GM12873 (cell line): Measurements from ENCODE around the gene NF1.

Source experiments
- TF ChIP-seq, protein P1 (sequence below): IDR thresholded peaks from 2 replicates; pipeline ENCODE4 v1.5.1; 2012; ENCODE audit warnings: low read depth, mild to moderate bottlenecking, moderate library complexity, low read length, control low read depth; ENCODE audit not compliant: insufficient read depth; ENCODE audit errors: missing control alignments

Gene NF1

DNA sequence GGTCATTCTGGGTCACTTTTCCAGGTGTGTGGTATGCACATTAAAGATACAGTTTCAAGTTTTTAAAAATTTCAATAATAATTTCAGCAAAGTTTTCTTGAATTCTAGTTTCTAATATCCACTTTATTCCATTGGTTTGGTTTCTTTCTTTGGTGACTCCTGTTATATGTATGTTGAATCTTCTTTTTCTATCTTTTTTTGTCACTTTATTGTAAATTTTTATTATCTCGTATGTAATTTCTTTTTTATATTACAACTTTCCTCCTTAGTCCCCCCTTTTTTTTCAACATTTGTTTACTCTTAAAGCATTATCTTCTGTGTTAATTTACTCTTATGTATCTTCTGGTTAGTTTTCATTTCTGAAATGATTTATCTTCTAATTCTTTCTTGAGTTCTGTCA, 57.5 kb downstream of the NF1 start:
- TF ChIP-seq, protein P1, sequence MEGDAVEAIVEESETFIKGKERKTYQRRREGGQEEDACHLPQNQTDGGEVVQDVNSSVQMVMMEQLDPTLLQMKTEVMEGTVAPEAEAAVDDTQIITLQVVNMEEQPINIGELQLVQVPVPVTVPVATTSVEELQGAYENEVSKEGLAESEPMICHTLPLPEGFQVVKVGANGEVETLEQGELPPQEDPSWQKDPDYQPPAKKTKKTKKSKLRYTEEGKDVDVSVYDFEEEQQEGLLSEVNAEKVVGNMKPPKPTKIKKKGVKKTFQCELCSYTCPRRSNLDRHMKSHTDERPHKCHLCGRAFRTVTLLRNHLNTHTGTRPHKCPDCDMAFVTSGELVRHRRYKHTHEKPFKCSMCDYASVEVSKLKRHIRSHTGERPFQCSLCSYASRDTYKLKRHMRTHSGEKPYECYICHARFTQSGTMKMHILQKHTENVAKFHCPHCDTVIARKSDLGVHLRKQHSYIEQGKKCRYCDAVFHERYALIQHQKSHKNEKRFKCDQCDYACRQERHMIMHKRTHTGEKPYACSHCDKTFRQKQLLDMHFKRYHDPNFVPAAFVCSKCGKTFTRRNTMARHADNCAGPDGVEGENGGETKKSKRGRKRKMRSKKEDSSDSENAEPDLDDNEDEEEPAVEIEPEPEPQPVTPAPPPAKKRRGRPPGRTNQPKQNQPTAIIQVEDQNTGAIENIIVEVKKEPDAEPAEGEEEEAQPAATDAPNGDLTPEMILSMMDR, result no peak

DNA sequence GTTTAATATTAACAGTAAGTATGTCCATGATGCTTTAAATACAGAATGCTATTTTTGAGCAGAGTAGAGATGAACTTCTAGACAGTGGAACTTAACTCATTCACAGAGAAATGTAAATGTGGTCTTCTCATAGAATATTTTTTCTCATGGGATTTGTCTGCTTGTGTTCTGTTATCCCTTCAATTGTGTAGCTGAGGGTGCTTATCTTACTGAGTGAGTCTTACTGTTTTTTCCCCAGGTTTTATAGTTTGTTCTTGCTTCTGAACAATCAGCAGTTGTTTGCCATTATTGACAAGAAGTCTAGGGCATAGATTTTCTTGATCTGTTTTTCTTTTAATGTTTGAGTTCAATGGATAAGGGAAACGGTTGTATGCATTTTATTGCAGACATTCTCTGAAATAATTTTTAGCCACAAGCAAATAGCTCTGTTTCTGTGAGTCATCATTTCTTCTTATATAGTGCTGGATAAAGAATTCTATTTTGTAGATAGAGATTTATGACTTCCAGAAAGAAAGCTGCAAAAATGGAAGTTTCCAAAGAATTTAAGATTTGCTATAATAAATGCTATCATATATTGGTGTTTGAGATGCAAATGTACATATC, 60.5 kb downstream of the NF1 start:
- TF ChIP-seq, protein P1, result no peak

DNA sequence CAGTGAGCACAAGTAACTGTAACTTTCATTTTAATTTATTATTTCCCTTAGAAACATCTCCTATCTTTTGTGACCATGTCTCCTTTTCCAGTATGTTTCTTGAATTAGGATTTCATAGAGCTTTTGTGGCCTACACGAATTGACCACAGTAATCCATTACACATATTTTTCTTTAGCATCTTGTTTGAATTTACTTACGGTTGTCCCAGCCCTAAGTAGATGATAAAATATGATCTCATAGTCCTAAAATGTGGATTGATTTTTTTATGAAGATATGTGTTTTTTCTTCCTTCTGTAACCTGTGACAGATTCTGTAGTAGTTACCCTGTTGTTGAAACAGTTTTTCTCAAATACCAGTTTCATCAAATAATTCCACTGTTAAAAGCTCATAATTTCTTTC, 61.5 kb downstream of the NF1 start:
- TF ChIP-seq, protein P1, result no peak

DNA sequence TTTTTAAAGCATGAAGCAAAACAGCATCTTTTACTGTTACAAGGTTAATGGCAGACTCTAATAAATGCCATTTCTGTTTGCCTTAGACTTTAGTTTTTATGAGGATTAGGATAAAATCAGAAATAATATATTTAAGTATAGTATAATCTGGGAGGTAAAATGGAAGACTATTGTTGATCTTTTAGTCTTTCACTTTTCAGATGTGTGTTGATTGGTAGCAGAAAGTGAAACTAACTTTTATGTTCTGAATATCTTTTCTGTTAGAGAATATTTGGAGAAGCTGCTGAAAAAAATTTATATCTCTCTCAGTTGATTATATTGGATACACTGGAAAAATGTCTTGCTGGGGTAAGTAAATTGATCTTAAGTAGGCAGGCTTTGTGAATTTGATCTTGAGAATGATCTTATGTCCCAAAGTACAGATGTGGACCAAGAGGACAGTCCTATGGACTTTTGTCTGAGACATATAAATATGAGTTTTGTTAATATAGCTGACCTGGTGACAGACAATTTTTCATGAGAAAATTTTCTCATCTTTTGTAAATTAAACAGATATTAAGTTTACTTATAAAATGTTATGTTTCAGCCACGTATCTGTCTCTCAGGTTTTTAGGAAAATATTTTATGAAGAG, 64.1 kb downstream of the NF1 start:
- TF ChIP-seq, protein P1, result no peak

DNA sequence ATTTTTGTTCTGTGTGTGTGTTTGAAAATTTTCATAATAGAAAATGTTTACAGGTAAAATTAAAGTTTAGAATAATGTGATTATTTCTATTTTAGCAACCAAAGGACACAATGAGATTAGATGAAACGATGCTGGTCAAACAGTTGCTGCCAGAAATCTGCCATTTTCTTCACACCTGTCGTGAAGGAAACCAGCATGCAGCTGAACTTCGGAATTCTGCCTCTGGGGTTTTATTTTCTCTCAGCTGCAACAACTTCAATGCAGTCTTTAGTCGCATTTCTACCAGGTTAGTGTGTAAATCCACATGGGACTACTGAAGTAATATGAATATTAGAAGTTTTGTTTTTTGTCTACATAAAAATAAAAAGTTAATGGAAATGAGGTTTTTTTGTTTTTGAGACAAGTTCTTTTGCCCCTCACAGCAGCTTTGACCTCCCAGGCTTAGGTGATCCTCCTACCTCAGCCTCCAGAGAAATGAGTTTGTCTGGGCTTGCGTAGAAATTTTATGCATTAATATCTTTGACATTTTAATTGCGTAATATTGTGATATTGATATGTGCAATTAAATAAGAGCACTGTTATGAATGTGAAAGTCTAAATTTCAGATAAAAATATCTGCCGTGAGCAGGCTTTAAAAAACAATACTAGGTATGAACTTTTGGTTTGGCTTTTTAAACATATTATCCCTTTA, 68.5 kb downstream of the NF1 start:
- TF ChIP-seq, protein P1, result no peak

DNA sequence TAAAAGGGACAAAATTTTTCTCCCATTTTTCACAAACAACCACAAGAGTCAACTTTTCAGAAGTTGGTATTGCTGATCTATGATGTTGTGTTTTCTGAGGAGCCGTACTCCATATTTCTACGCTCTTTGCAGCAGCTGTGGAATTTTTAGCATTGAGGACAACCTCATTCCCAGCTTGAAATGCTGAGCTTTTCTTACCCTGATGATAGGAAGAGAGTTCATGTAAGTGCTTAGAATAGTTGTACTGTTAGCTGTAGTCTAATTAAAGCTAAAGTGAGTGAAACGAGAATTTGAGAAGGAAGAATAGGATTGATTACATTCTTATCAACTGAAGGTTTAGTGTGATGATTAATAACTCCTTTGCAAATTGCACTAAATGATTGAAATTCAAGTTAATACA, 72.3 kb downstream of the NF1 start:
- TF ChIP-seq, protein P1, result no peak

DNA sequence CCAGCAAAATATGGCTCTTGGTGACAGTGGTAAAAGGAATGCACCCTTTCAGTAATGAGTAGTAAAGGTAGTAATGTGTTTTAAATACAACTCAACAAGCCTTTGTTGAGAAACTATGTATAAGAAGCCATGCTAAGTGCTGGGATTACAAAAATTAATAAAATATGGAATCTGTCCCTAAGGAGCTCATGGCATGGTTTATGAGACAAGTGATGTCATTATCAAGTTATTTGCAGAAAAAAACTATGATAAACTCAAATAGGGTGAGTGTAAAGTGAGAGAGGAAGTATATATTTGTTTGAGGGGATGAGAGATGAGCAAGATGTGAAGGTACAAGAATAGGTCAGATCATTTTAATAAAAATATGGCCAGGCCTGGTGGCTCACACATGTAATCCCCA, 76.9 kb downstream of the NF1 start:
- TF ChIP-seq, protein P1, result no peak
